GM19193 (cell line): ENCODE measurements around the gene CCDC192.

Experiments used
- POLR2A ChIP-seq: IDR thresholded peaks from 4 replicates; pipeline ENCODE4 v1.6.1; 2011; ENCODE audit not compliant: insufficient read depth, insufficient read length; ENCODE audit errors: extremely low read depth

CCDC192 gene, protein sequence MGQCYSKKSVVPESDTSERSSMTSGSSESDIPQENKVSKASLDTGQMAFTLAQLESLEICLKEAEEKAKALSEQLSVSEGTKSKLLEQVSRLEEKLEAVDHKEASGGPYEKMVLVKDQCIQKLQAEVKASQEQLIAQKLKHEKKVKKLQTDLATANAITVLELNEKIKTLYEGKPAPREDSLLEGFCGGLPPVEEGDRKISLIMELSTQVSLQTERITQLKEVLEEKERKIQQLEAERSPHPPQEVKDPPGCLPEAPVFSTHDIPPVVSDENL

DNA sequence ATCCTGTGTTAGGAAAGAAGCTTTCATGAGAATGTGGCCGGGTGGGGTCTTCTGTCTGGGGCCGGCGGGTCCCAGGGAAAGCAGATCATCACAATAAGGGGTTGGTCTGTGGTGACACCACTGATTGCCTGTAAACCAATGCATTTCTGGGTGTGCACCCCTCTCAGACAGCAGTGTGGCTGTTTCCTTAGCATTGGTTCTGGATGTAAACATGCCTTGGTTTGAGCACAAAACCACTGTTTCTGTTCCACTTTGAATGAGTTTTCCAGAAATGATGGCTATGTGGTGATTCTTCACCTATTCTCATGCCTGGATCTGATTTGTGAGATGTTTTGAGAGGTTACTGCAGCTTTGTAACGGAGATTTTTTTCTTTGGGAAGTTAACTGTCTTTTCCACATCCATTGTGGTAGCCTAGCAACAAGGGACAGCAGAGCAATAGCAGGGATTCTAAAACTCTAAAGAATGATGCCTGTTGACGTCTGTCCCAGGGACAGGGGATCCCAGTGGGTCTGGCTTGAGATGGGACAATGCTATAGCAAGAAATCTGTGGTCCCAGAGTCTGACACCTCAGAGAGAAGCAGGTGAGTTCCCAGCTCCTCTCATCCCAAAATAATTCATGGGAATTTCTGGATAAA lies at the start of gene CCDC192:
CCDC192 (plus strand) TSS at position 466 of the 636 bp plus-strand sequence; CDS start at position 521, 55 bp downstream.
- no peak for TF ChIP-seq POLR2A

DNA sequence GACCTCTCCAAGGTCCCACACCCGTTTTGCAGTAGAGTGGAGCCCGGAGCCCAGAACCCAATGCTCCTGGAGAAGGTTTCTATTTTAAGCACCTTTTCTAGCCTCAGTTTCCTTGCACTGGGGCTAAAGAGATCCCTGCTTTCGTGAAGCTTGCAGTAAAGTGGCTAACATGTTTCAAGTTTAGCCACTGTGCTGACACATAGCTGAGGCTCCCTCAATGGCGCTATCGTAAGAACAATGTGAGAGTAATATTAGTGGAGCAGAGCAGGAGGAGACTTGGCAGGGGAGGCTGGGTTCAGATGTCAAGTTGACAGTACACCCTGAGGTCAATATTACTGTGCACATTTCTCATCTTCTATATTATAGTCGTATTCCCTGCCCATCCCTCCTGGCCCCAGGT lies 46.4 kb upstream of the CCDC192 start:
- TF ChIP-seq POLR2A = no peak

DNA sequence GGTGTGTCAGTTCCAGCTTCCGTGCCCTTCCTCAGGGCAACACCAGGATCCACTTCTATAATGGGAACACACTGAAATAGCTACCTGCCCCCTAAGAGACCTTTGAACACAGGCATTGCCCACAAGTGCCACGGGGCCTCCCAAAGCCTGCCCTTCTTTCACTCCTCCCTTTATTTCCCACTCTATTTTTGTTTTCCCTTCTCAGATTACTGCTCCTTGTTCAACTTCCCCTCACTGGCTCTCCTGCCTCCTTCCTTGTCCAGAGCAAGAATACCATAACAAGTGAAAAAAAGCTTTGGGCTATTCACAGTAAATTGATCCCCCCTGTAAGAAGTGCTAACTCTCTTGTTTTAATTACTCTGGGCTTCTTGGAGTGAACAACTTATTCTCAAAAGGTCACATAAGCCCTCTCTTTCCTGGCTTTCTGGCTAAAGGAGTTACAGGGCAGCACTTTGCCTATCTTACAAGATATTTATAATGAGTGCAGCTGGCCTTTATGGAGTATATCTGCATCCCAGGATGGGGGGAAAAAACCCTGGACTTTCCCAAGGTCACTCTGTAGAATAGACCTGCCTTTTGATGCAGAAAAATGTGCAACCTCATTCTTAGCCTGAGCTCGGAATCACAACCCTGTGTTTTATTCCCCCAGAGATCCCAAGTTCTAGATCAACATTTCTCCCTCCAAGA lies 43.0 kb upstream of the CCDC192 start:
- TF ChIP-seq POLR2A = no peak

DNA sequence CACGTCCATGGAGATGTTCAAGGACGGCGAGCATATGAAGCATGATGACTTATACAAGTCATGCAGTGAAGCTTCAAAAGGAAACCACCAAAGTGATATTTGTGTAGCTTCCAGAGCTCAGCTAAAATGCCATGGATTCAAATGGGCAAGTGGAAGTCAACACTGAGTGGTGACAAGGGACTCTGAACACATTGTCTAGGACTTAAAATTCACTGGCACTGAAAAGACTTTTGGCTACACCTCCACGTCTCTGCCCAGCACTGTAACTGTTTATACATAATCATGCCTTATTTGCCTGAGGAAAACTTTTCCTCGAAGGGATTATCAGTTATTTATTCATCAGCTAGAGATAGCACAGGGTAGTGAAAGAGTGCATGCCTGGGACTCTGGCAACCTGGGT lies 39.1 kb upstream of the CCDC192 start:
- no peak for TF ChIP-seq POLR2A

DNA sequence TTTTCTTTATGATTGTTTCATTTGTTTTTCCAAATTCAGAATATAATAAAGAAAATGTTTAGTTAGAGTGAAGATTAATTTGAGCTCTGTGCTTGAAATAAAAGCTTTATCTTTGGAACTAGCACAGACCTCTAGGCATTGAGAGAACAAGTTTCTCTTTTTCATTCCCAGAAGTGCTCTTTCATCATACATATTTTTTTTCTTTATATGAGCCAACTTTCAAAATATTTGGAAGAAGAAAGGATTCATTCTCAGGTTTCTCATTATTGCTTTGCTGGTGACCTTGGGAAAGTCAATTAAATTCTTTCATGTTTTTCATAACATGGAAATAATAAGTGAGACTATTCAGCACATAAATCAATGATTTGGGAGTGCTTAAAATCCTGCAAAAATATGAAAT lies 37.5 kb upstream of the CCDC192 start:
- no peak for TF ChIP-seq POLR2A

DNA sequence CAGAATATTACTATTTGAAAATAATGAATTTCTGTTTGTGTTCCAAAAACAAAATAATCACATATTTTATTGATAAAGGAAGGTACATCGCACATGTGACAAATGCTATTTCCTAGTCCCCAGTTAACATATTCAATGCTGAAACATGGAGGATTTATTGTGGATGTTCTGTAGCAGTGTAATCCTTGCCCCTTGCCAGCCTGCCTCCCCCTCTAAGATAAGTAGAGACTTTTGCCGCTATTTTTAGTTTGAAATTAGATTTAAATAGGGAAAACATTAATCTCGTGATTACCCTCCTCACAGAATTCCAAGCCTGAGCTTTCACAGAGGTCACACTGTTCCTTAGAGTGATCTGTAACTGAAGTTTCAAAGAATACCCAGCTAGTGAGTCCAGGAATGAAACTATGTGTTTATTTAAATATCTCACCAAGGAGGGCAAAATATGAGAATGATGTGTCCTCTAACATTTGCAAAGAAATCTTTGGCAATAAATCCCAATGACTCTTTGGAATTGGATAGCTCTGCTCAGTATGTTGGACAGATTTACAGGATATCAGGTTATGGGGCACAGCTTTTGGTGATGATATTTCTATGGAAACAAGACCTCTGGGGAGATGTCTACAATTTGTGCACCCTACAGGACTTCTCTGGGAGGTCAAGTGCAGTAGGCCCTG lies 37.0 kb upstream of the CCDC192 start:
- no peak for TF ChIP-seq POLR2A

DNA sequence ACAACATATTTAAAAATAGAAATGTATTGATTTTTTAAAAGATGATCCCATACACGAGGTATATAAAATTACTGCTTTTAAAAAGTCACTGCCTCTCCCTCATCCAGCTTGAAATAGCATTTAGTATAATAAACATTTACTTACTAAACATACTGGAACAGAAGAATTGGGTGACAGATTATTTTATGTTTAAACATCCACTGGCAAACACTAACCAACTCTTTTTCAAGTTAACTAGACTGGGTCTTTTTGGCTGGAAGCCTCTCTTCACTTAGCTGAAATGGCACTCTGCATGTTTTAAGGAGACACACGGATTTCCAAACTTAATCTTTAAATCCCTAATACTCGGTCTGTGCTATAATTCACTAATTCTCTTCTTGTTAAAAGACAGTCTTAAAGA lies 35.3 kb upstream of the CCDC192 start:
- TF ChIP-seq POLR2A = no peak

DNA sequence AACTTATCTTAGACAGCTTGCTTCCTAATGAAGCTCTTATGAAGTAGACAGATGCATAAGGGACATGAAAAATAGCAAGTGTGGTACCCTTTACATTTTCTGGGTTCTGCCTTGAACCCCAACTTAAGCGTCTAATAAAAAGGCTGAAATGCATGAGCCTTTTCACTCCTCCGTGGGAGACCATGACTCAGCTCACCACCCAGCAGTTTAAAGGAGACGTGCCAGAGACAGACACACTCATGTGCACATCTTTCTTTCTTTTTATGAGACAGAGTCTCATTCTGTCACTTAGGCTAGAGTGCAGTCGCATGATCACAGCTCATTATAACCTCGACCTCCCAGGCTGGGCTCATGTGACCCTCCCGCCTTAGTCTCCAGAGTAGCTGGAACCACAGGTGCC lies 32.0 kb upstream of the CCDC192 start:
- TF ChIP-seq POLR2A = no peak

DNA sequence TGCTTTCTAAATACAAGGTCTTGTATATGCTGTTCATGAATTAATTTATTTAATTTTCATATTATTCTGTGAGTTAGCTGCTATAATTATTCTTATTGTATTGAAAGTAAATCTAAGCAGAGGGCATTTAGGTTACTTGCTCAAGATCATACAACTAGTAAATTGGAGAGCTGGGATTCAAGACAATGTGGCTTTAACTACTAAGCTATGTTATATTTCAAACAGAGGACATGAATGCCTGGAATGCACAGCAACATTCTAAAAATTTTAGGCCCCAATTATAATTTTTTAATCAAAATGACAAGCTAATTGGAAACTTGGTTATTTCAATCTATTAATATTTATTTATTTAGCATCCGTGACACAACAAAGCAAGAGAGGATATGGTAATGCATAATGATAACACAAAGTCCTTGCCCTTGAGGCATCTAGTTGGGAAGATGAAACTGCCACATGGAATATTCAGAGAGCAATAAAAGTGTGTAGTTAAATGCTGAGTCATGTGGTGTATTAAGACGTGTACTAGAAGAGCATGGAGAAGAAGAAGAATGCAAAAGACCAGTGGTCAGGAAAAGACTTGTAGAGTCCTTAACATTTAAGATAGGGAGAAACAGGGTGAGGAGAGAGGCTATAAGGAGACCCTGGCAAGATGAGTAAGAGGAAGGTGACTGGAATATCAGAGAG lies 29.9 kb upstream of the CCDC192 start:
- no peak for TF ChIP-seq POLR2A

DNA sequence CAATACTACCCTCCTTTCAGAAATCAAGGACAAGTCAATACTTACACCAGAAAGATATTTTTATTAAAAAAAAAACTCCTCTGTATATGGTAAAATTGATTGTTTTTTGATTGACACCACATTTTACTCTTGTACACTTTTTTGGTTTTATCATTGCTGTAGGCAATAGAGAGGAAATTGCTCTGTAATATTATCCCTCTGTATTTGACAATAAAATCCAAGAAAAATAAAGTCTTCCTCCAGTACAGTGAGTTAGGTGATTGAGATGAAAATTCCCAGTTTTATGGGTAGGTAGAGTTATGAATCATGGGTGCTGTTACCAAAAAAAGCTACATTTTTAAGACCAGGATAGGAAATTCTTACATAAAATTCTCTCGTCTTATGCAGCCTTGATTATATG lies 22.6 kb upstream of the CCDC192 start:
- TF ChIP-seq POLR2A = no peak

DNA sequence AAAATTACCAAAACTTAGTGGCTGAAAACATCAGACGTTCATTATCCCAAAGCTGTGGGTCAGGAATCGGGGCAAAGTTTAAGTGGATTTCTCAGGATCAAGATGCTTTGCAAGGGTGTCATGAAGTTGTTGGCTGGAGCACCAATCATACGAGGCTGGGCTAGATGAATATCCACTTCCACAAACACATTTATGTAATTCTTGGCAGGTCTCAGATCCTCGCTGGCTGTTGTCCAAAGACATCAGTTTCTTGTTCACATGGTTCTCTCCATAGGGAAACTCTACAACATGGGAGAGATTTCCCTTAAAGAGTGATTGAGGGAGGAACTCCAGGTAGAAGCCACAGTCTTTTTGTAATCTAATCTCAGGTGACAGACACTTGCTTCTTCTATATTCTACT lies 20.2 kb upstream of the CCDC192 start:
- TF ChIP-seq POLR2A = no peak

DNA sequence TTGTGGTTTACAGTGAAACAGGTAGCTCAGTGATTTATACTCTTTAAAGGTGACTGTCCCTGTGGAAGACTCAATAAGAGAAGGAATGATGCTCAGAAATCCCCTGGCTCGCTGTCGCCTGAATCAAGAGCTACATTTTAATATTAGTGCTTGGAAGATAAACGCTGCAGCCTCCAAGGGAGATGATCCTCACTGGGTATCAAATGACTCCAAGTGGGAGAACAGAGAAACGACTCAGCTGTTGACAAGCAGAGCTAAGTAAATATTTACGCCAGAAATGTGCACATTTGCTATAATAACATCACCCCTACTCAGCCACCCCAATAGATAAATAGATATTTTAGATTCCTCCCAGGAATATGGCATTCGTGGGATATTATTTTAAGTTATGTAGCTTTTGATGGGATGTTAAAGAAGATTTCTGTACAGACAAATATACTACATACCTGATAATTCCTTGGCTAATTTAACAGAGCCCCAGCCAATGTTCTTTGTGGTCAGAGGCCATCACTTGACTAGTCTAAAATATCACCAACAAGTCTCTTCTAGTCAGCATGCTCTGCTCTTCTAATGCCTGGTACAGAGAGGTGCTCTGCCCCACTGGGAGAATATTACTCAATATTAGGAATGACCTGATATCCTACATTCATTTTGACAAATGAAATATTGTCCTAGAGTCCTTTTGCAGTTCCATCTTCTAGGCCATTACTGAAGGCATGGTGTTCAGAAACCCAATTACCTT lies 18.3 kb upstream of the CCDC192 start:
- no peak for TF ChIP-seq POLR2A

DNA sequence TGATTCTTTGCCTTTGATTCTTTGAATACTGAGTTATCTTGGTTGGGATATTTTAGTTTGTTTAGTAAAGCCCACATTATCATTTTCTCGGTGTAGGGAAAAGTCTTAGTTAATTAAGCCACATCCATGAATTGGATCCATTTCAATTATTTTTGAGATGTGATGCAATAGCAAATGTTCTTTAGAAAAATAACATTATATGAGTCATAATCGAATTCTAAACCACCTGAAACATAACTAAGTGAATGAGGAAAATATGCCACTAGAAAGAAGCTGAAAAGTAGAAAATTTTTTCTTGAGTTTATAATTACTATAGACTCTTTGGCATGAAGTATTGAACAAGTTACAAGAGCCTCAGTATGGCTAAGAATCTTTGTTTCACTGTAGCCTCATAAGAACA lies 17.5 kb upstream of the CCDC192 start:
- TF ChIP-seq POLR2A = no peak

DNA sequence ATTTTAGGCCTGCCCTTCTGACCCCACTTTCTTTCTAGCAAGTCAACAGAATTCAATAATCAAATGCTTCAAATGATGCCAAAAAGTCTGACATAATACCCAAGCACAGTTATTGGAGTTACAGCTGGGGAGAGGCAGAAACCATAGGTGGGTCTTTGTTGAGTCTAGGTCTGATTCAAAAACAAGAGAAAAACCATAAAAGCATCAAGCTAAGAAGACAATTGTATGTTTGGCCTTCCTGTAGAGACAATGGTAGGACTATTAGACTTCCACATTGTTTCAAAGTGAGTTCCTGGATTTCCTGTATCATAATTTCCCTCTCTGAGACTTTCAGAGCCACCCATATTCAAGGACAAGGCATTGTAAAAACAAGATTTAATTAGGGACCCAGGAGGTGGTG lies 16.8 kb upstream of the CCDC192 start:
- no peak for TF ChIP-seq POLR2A
